ENCODE measurements around the gene HK1.

DNA sequence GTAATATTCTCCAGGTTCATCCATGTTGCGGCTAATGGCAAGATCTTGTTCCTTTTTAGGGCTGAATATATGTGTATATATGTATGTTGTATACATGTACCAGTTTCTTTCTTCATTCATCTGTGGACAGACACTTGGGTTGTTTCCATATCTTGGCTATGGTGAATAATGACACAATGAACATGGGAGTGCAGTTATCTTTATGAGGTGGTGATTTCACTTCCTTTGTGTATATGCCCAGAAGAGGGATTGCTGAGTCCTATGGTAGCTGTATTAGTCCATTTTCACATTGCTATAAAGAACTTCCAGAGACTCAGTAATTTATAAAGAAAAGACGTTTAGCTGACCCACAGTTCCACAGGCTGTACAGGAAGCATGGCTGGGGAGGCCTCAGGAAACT, 155.9 kb downstream of the HK1 start:
- TF ChIP-seq, protein P1, sequence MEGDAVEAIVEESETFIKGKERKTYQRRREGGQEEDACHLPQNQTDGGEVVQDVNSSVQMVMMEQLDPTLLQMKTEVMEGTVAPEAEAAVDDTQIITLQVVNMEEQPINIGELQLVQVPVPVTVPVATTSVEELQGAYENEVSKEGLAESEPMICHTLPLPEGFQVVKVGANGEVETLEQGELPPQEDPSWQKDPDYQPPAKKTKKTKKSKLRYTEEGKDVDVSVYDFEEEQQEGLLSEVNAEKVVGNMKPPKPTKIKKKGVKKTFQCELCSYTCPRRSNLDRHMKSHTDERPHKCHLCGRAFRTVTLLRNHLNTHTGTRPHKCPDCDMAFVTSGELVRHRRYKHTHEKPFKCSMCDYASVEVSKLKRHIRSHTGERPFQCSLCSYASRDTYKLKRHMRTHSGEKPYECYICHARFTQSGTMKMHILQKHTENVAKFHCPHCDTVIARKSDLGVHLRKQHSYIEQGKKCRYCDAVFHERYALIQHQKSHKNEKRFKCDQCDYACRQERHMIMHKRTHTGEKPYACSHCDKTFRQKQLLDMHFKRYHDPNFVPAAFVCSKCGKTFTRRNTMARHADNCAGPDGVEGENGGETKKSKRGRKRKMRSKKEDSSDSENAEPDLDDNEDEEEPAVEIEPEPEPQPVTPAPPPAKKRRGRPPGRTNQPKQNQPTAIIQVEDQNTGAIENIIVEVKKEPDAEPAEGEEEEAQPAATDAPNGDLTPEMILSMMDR (IDR thresholded peaks at IDR 0.05): no peak
- no peak for TF ChIP-seq POLR2A (IDR thresholded peaks at IDR 0.05)
